A673 (cell line): Measurements from ENCODE around the gene MLPH. TPM values are rescaled to one million over a fixed set of nuclear protein-coding genes. Genes with fewer than 3 reads are reported as not detected.

ENCODE experiments used
- Bru-seq: library from RNA; stranded (reverse); fragments of 400-500 nt; gene quantifications from one replicate; lab custom pipeline; 2021; lab: Mats Ljungman, UMichigan
- BruChase-seq, 2 experiments: library from RNA; stranded (reverse); fragments of 400-500 nt; gene quantifications; one replicate each; lab custom pipeline; 2021; lab: Mats Ljungman, UMichigan
- BruUV-seq: library from RNA; stranded (reverse); fragments of 400-500 nt; replicated peaks from 2 replicates; lab custom pipeline; 2021; lab: Mats Ljungman, UMichigan
- CTCF ChIA-PET: fragments of 300-600 bp; sonication (Branson Sonifier 250); formaldehyde crosslinking; loops from one replicate; lab custom pipeline; 2022; ENCODE audit warnings: antibody characterized with exemption; lab: Charles Lee
- POLR2A ChIA-PET: fragments of 300-600 bp; sonication (Branson Sonifier 250); formaldehyde crosslinking; loops from one replicate; lab custom pipeline; 2022; ENCODE audit warnings: antibody characterized with exemption; ENCODE audit not compliant: low non-redundant PET; lab: Charles Lee
- DNase-seq: peaks from one replicate; pipeline ENCODE4 v3.0.0-alpha.2; 2015; ENCODE audit warnings: low spot score
- H3K27ac ChIP-seq: fragments of 200-600 bp; sonication (generic); 2 replicates; pipeline ENCODE4 v1.5.1; 2016; ENCODE audit warnings: mixed run types, low read depth, mild to moderate bottlenecking, mixed read lengths, antibody characterized with exemption, low read length; ENCODE audit not compliant: poor library complexity, severe bottlenecking
- H3K27me3 ChIP-seq: fragments of 200-600 bp; sonication (generic); replicated peaks from 2 replicates; pipeline ENCODE4 v1.6.1; 2017; ENCODE audit warnings: mixed run types, low read depth, mild to moderate bottlenecking, mixed read lengths, antibody characterized with exemption, low read length; ENCODE audit not compliant: insufficient read depth, poor library complexity
- H3K36me3 ChIP-seq: fragments of 200-600 bp; sonication (generic); 2 replicates; pipeline ENCODE4 v1.6.1; 2016; ENCODE audit warnings: mixed run types, mild to moderate bottlenecking, mixed read lengths, antibody characterized with exemption, low read length; ENCODE audit not compliant: insufficient read depth, poor library complexity, severe bottlenecking
- H3K4me1 ChIP-seq: fragments of 200-600 bp; sonication (generic); 2 replicates; pipeline ENCODE4 v1.6.1; 2017; ENCODE audit warnings: mixed run types, mild to moderate bottlenecking, mixed read lengths, antibody characterized with exemption, low read length; ENCODE audit not compliant: insufficient read depth, poor library complexity, severe bottlenecking
- H3K4me3 ChIP-seq: fragments of 200-600 bp; sonication (generic); 2 replicates; pipeline ENCODE4 v1.5.1; 2016; ENCODE audit warnings: low read depth, mixed run types, mild to moderate bottlenecking, mixed read lengths, low read length; ENCODE audit not compliant: poor library complexity, severe bottlenecking
- H3K9me3 ChIP-seq: fragments of 200-600 bp; sonication (generic); 2 replicates; pipeline ENCODE4 v1.6.1; 2016; ENCODE audit warnings: mixed run types, low read depth, mild to moderate bottlenecking, mixed read lengths, antibody characterized with exemption, low read length; ENCODE audit not compliant: poor library complexity, severe bottlenecking
- CTCF ChIP-seq: fragments of 300-800, 200-600 bp; sonication (generic); conservative IDR thresholded peaks from 2 replicates; pipeline ENCODE4 v1.5.1; 2017; ENCODE audit warnings: low read depth, mild to moderate bottlenecking, antibody characterized with exemption, low read length, moderate library complexity, mixed read lengths
- EZH2 ChIP-seq: fragments of 200-600 bp; sonication (generic); IDR thresholded peaks from 2 replicates; pipeline ENCODE4 v1.6.1; 2017; ENCODE audit warnings: borderline replicate concordance, low read depth, mild to moderate bottlenecking, mixed read lengths, antibody characterized with exemption, low read length; ENCODE audit not compliant: poor library complexity, severe bottlenecking
- intact Hi-C: fragments of 100-400 bp; cut with micrococcal nuclease; formaldehyde crosslinking; loops from one replicate; pipeline ENCODE4 v1.10.0; 2022; ENCODE audit not compliant: unreplicated experiment
- long read RNA-seq: library from polyadenylated mRNA; stranded (forward); transcript quantifications from one replicate; pipeline ENCODE4 v2.0.0, GENCODE V29; 2022
- total RNA-seq: library from RNA; stranded (reverse); gene quantifications from 2 replicates; pipeline ENCODE4 v1.2.3, GENCODE V29; 2021

MLPH gene
- total RNA-seq (0.26 TPM in 1 of 2 replicates, not detected in the other), Bru-seq, nascent RNA (percentile 6 among the genes with signal in this experiment), BruChase-seq, experiment 1, labeled RNA remaining after a 2-hour chase (percentile 9 among the genes with signal in this experiment), BruChase-seq, experiment 2, labeled RNA remaining after a 6-hour chase (percentile 5 among the genes with signal in this experiment)
- long read RNA-seq, result 0 reads

DNA sequence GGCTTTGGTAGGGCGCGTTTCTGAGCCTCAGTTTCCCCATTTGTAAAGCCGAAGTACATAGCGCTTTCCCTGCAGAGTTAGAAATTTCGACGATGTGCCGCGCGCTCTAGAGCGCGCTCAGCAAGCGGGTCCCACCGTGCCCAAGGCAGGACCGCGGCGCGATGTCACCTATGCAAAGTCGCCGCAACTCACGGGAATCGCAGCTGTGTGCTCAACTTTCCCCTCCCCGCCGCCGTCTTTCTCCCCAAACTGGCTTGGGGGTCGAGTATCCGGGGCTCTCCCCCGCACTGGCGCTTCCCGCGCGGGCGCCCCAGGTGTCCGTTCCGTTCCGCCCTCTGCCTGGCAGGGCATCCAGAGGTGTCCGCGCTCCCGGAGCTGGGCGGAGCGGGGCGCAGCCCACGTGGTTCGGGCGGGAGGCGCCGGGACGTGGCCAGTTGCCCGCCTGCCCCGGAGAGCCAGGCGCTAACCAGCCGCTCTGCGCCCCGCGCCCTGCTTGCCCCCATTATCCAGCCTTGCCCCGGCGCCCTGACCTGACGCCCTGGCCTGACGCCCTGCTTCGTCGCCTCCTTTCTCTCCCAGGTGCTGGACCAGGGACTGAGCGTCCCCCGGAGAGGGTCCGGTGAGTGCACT lies at the start of gene MLPH:
Gene MLPH, plus strand, starts transcription at position 433 of the 630 bp plus-strand sequence. CDS start 6,176 bp downstream, outside the sequence.
- no peaks in the 10 kb centered on the region for H3K4me1 ChIP-seq
- POLR2A ChIA-PET, result no interaction called here
- intact Hi-C loops, result no loop called here
- TF ChIP-seq CTCF (no peak), EZH2 (peak; percentile 68)
- H3K9me3 ChIP-seq, result peaks cover 9% of the 10 kb centered on the region
- peaks cover 58% of the 10 kb centered on the region for H3K27me3 ChIP-seq
- DNase-seq, result no peak
- H3K27ac ChIP-seq, result no peak within 1 kb of the TSS
- H3K36me3 ChIP-seq, result no peaks in the 10 kb centered on the region
- no TSS peak for BruUV-seq
- CTCF ChIA-PET, result no interaction called here
- peak within 1 kb of the TSS; percentile 10 for H3K4me3 ChIP-seq

DNA sequence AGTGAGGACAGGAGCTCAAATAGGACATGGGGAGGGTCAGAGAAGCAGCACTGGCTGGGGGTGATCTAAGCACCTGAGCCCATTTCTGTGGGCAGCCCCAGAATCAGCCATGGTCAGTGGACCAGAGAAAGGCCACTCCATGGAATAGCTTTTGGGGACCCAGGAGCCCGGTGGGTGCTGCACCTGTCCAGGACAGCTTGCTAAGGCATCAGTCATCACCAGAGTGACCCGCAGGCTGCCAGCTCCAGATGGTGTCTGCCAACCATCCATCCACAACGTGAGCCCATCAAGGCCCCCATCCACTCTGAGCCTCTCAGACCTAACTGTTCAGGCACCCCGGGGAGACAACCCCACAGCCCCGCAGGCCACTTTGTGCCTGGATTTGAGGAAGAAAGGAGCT lies 49.5 kb upstream of the MLPH start:
- Histone ChIP-seq H3K4me3 (no peak overlapping the region), H3K9me3 (no peaks in the 10 kb centered on the region), H3K27me3 (no peaks in the 10 kb centered on the region), H3K36me3 (no peaks in the 10 kb centered on the region), H3K27ac (no peak overlapping the region), H3K4me1 (peaks cover 15% of the 10 kb centered on the region)
- TF ChIP-seq EZH2 (no peak), CTCF (no peak)
- no TSS peak for BruUV-seq
- ChIA-PET CTCF (no interaction called here), POLR2A (interaction anchor here (0.5 kb wide), 1 partner anchor 253 kb away, joined by 3 read pairs; no protein-coding TSS in a partner anchor)
- intact Hi-C loops, result no loop called here
- no peak for DNase-seq

GRCh38 chr2:237438080-237438940 lies 48.7 kb upstream of the MLPH start:
- intact Hi-C loops, result no loop called here
- H3K4me3 ChIP-seq, result no peak overlapping the region
- POLR2A ChIA-PET, result no interaction called here

More at GRCh38 chr2:237438080-237438940, 48.7 kb upstream of the MLPH start:
- no TSS peak for BruUV-seq
- H3K36me3 ChIP-seq, result no peaks in the 10 kb centered on the region
- peaks cover 15% of the 10 kb centered on the region for H3K4me1 ChIP-seq
- H3K27ac ChIP-seq, result no peak overlapping the region
- TF ChIP-seq EZH2 (no peak), CTCF (no peak)
- no peak for DNase-seq
- H3K9me3 ChIP-seq, result no peaks in the 10 kb centered on the region
- CTCF ChIA-PET, result no interaction called here
- H3K27me3 ChIP-seq, result no peaks in the 10 kb centered on the region
